ENCODE results near the gene MBD5.

MBD5 gene

DNA sequence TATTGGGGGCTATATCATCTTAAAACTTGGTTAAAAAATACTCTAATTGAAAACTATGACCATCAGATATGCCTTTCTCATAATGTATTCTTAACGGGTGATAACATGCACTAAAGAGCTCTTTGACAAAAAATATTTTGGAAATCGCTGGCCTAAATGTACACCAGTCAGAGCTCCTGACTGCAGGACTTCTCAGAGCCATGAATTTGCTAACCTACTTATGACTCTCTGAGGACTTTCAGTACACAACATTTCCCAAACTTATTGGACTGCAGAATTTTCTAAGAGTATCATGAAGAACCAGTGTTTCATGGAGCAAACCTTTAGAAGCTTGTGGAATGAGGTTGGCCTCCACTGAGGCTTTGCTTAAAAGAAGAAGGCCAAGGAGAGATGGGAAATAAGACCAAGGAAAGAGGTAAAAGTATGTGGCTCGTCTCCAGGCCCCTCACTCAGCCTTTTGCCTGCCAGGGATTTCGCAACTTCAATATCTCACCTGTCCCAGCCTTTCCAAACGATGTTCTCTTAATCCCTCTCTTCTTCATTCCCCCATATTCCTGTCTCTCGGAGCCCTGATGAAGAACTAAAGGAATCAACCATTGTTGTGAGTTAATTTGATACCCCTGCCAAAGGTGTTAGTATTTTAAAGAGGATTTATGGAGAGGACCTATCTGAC, 534.9 kb downstream of the MBD5 start:
- DNase-seq = no peak

DNA sequence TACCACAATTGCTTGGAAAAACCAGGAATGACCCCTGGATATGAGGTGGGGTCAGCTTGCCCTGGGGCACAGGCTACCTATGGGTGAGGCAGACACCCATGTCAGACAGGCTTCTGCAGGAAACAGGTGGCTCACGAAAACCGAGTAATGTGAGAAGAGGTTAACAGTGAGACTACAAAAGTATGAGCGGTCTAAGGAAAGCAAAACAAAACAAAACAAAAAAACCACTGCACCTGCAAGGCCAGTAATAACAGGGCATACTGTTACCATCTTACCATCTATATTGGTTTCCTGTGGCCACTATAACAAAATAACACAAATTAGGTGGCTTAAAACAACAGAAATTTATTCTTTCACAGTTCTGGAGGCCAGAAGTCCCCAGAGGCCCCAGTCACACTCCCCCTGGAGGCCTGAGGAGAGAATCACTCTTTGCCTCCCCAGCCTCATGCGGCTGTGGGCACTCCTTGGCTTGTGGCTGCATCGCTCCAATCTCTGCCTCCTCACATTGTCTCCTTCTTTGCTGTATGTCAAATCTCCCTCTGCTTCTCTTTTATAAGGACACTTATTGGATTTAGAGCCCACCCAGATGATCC, 537.0 kb downstream of the MBD5 start:
- no peak for DNase-seq

DNA sequence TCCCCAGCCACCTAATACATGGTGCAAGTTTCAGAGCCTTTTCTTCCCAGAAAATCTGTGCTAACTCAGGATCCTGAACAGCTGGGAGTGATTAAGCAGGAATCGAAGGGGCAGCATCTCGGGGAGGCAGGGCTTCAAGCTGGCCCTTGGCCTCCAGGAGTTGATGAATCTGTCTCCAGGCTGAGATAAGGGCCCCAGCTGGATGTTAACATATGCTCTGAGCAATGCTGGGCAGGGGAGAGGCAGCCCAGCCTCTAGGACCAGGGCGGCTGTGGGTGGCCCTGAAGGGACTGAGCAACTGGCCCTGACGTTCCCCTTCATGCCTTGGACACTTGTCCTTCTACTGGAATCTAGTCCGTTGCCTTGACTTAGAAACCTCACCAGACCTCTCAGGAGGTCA, 539.6 kb downstream of the MBD5 start:
- DNase-seq = no peak

DNA sequence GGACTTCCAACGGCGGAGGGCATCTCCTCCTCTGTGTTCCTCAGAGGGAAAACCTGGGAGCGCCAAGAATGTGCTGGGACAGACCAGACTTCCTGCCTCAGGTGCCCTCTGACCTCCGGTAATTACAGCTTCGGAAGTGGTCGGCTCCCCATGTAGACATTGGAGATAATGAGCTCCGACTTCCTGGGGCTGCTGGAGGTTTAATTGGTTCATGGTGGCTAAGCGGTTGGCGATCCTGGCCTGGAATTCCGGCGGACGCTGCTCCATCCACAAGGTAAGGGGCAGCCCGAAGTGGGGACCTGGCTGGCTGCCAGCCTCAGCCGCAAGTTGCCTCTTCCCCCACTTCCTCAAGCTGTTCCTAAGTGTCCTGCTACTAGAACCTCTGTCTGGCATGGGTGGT, 540.5 kb downstream of the MBD5 start:
- DNase-seq = no peak

DNA sequence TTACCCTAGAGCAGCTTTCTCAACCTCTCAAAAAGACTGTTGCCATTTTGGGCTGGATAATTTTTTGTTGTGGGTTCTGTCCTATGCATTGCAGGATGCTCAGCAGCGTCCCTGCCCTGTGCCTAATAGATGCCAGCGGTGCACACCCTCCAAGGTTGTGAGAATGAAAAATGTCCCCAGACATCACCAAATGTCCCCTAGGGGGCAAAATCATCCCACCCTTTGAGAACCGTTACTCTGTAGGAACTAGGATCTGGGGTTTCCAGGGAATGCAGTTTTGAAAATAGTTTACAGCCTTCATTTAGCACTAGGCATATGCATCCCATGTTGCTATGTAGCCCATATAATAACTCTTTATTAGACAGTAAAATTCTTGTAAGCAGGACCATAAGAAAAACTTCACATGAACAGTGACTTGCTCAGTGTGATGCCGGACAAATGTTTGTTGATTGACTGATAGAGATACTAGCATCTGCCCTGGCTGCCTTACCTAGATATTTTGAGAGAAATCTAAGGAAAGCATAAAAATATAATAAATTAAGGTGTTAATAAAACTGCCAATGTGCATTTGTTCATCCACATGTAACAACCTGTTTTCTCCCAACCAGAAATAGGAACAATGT, 544.5 kb downstream of the MBD5 start:
- no peak for DNase-seq

All from activated CD4-positive, alpha-beta T cell treated with anti-CD3 and anti-CD28 coated beads for 4 hours (primary cell).